Activated CD4-positive, alpha-beta T cell treated with anti-CD3 and anti-CD28 coated beads, Interleukin-2, amount 10 ng/mL, durations not matched to agents 7 days and 5 days (primary cell): ENCODE results near the gene SMARCAL1. TPM values are rescaled to one million over a fixed set of nuclear protein-coding genes. Genes with fewer than 3 reads are reported as not detected.

Experiments used
- CTCF ChIA-PET: fragments of 350-600 bp; sonication (Branson Sonifier 250); formaldehyde crosslinking; loops from one replicate; lab custom pipeline; 2021; ENCODE audit warnings: antibody characterized with exemption; lab: Charles Lee
- POLR2A ChIA-PET: fragments of 350-600 bp; sonication (Branson Sonifier 250); formaldehyde crosslinking; loops from one replicate; lab custom pipeline; 2021; ENCODE audit warnings: antibody characterized with exemption; lab: Charles Lee
- DNase-seq: peaks from one replicate; pipeline ENCODE4 v3.0.0-alpha.2; 2020
- H3K27ac Mint-ChIP-seq: one replicate; pipeline ENCODE4 v1.8.0; 2021; ENCODE audit warnings: mild to moderate bottlenecking, moderate library complexity, mixed read lengths
- H3K27me3 Mint-ChIP-seq: one replicate; pipeline ENCODE4 v1.8.0; 2021; ENCODE audit warnings: mixed read lengths
- H3K36me3 Mint-ChIP-seq: one replicate; pipeline ENCODE4 v1.8.0; 2021; ENCODE audit warnings: low read depth, mixed read lengths
- H3K4me1 Mint-ChIP-seq: one replicate; pipeline ENCODE4 v1.8.0; 2021; ENCODE audit warnings: mixed read lengths
- H3K4me3 Mint-ChIP-seq: one replicate; pipeline ENCODE4 v1.8.0; 2021; ENCODE audit warnings: mild to moderate bottlenecking, moderate library complexity, mixed read lengths
- H3K9me3 Mint-ChIP-seq: one replicate; pipeline ENCODE4 v1.8.0; 2021; ENCODE audit warnings: mixed read lengths
- total RNA-seq, 2 experiments: library from RNA; stranded (reverse); gene quantifications; one replicate each; pipeline ENCODE4 v1.2.3, GENCODE V29; 2021

The SMARCAL1 gene
- total RNA-seq, 2 experiments from 2014 or later = 27.5 to 28.7 TPM

- CTCF ChIA-PET = interaction anchor here (1.4 to 1.8 kb wide), 2 partner anchors 11 to 13 kb away, joined by 3 read pairs; no protein-coding TSS in a partner anchor
- DNase-seq = no peak
Measured at GRCh38 chr2:216446343-216446742, 34.1 kb downstream of the SMARCAL1 start.

GRCh38 chr2:216447293-216447692, 35.0 kb downstream of the SMARCAL1 start:
- H3K36me3 Mint-ChIP-seq = peaks cover 71% of the 10 kb centered on the region
- H3K4me1 Mint-ChIP-seq = no peaks in the 10 kb centered on the region
- H3K4me3 Mint-ChIP-seq = no peak overlapping the region
- CTCF ChIA-PET = interaction anchor here (0.5 to 1.8 kb wide), 2 partner anchors 12 to 130 kb away, joined by 3 to 4 read pairs; no protein-coding TSS in a partner anchor
- POLR2A ChIA-PET = no interaction called here
- H3K9me3 Mint-ChIP-seq = peaks cover 5% of the 10 kb centered on the region
- DNase-seq = no peak
- no peak overlapping the region for H3K27ac Mint-ChIP-seq
- no peaks in the 10 kb centered on the region for H3K27me3 Mint-ChIP-seq

More at GRCh38 chr2:216446343-216446742, 34.1 kb downstream of the SMARCAL1 start:
- no peak overlapping the region for H3K27ac Mint-ChIP-seq
- no peaks in the 10 kb centered on the region for H3K4me1 Mint-ChIP-seq
- H3K4me3 Mint-ChIP-seq = no peak overlapping the region
- peaks cover 5% of the 10 kb centered on the region for H3K9me3 Mint-ChIP-seq
- H3K27me3 Mint-ChIP-seq = no peaks in the 10 kb centered on the region
- POLR2A ChIA-PET = no interaction called here
- peaks cover 64% of the 10 kb centered on the region for H3K36me3 Mint-ChIP-seq

- no peak overlapping the region for H3K27ac Mint-ChIP-seq
- H3K36me3 Mint-ChIP-seq = peaks cover 72% of the 10 kb centered on the region
- no peaks in the 10 kb centered on the region for H3K4me1 Mint-ChIP-seq
- peaks cover 5% of the 10 kb centered on the region for H3K9me3 Mint-ChIP-seq
- H3K4me3 Mint-ChIP-seq = no peak overlapping the region
- ChIA-PET POLR2A (no interaction called here), CTCF (interaction anchor here (0.6 to 0.8 kb wide), 3 partner anchors 71 to 1972 kb away, joined by 3 to 4 read pairs (median 3); no protein-coding TSS in a partner anchor)
- DNase-seq = no peak
- no peaks in the 10 kb centered on the region for H3K27me3 Mint-ChIP-seq
Measured at GRCh38 chr2:216448829-216449228, 36.5 kb downstream of the SMARCAL1 start.

GRCh38 chr2:216450346-216450745, 38.1 kb downstream of the SMARCAL1 start:
- Mint-ChIP-seq H3K36me3 (peaks cover 80% of the 10 kb centered on the region), H3K27ac (no peak overlapping the region), H3K9me3 (peaks cover 5% of the 10 kb centered on the region), H3K4me1 (no peaks in the 10 kb centered on the region), H3K27me3 (no peaks in the 10 kb centered on the region), H3K4me3 (no peak overlapping the region)
- CTCF ChIA-PET = interaction anchor here (1.2 kb wide), 1 partner anchor 50 kb away, joined by 3 read pairs; no protein-coding TSS in a partner anchor
- DNase-seq = no peak
- POLR2A ChIA-PET = no interaction called here

GRCh38 chr2:216450784-216451183, 38.5 kb downstream of the SMARCAL1 start:
- ChIA-PET CTCF (no interaction called here), POLR2A (no interaction called here)
- DNase-seq = no peak
- Mint-ChIP-seq H3K36me3 (peaks cover 83% of the 10 kb centered on the region), H3K4me1 (no peaks in the 10 kb centered on the region), H3K27ac (no peak overlapping the region), H3K27me3 (no peaks in the 10 kb centered on the region), H3K9me3 (peaks cover 5% of the 10 kb centered on the region), H3K4me3 (no peak overlapping the region)

- no peaks in the 10 kb centered on the region for H3K27me3 Mint-ChIP-seq
- no peak overlapping the region for H3K27ac Mint-ChIP-seq
- no peaks in the 10 kb centered on the region for H3K4me1 Mint-ChIP-seq
- DNase-seq = no peak
- no peaks in the 10 kb centered on the region for H3K9me3 Mint-ChIP-seq
- no peak overlapping the region for H3K4me3 Mint-ChIP-seq
- peaks cover 64% of the 10 kb centered on the region for H3K36me3 Mint-ChIP-seq
- POLR2A ChIA-PET = no interaction called here
- CTCF ChIA-PET = no interaction called here
Measured at GRCh38 chr2:216453955-216454614, 41.8 kb downstream of the SMARCAL1 start.

- H3K9me3 Mint-ChIP-seq = no peaks in the 10 kb centered on the region
- ChIA-PET CTCF (no interaction called here), POLR2A (no interaction called here)
- H3K36me3 Mint-ChIP-seq = peaks cover 9% of the 10 kb centered on the region
- H3K4me1 Mint-ChIP-seq = no peaks in the 10 kb centered on the region
- H3K4me3 Mint-ChIP-seq = no peak overlapping the region
- no peak overlapping the region for H3K27ac Mint-ChIP-seq
- H3K27me3 Mint-ChIP-seq = no peaks in the 10 kb centered on the region
- no peak for DNase-seq
Measured at GRCh38 chr2:216463148-216463547, 50.9 kb downstream of the SMARCAL1 start.

GRCh38 chr2:216464104-216464720, 51.9 kb downstream of the SMARCAL1 start:
- H3K4me3 Mint-ChIP-seq = no peak overlapping the region
- H3K9me3 Mint-ChIP-seq = no peaks in the 10 kb centered on the region
- DNase-seq = no peak
- ChIA-PET POLR2A (no interaction called here), CTCF (interaction anchor here (0.6 kb wide), 1 partner anchor 855 kb away, joined by 3 read pairs; no protein-coding TSS in a partner anchor)
- peaks cover 12% of the 10 kb centered on the region for H3K36me3 Mint-ChIP-seq
- H3K27me3 Mint-ChIP-seq = no peaks in the 10 kb centered on the region
- H3K27ac Mint-ChIP-seq = no peak overlapping the region
- H3K4me1 Mint-ChIP-seq = no peaks in the 10 kb centered on the region

- DNase-seq = no peak
- POLR2A ChIA-PET = no interaction called here
- no peaks in the 10 kb centered on the region for H3K4me1 Mint-ChIP-seq
Measured at GRCh38 chr2:216465579-216466195, 53.4 kb downstream of the SMARCAL1 start.

GRCh38 chr2:216467845-216468244, 55.6 kb downstream of the SMARCAL1 start:
- ChIA-PET POLR2A (no interaction called here), CTCF (interaction anchor here (0.7 kb wide), 1 partner anchor 506 kb away, joined by 4 read pairs; no protein-coding TSS in a partner anchor)
- Mint-ChIP-seq H3K9me3 (no peaks in the 10 kb centered on the region), H3K36me3 (peaks cover 18% of the 10 kb centered on the region), H3K27me3 (no peaks in the 10 kb centered on the region), H3K4me3 (no peak overlapping the region), H3K4me1 (no peaks in the 10 kb centered on the region), H3K27ac (no peak overlapping the region)
- no peak for DNase-seq

More at GRCh38 chr2:216465579-216466195, 53.4 kb downstream of the SMARCAL1 start:
- CTCF ChIA-PET = interaction anchor here (1.0 kb wide), 1 partner anchor 22 kb away, joined by 4 read pairs; no protein-coding TSS in a partner anchor
- H3K27me3 Mint-ChIP-seq = no peaks in the 10 kb centered on the region
- H3K4me3 Mint-ChIP-seq = no peak overlapping the region
- no peak overlapping the region for H3K27ac Mint-ChIP-seq
- H3K36me3 Mint-ChIP-seq = peaks cover 14% of the 10 kb centered on the region
- H3K9me3 Mint-ChIP-seq = no peaks in the 10 kb centered on the region

GRCh38 chr2:216469661-216470060, 57.4 kb downstream of the SMARCAL1 start:
- Mint-ChIP-seq H3K9me3 (no peaks in the 10 kb centered on the region), H3K27ac (no peak overlapping the region), H3K36me3 (peaks cover 18% of the 10 kb centered on the region), H3K4me1 (peaks cover 3% of the 10 kb centered on the region), H3K4me3 (no peak overlapping the region), H3K27me3 (no peaks in the 10 kb centered on the region)
- no peak for DNase-seq
- POLR2A ChIA-PET = interaction anchor here (0.6 kb wide), 1 partner anchor 29 kb away, joined by 4 read pairs; the partner anchor contains the start of gene RPL37A
- CTCF ChIA-PET = no interaction called here

- Mint-ChIP-seq H3K4me3 (no peak overlapping the region), H3K36me3 (peaks cover 35% of the 10 kb centered on the region), H3K4me1 (peaks cover 18% of the 10 kb centered on the region), H3K9me3 (no peaks in the 10 kb centered on the region), H3K27ac (no peak overlapping the region), H3K27me3 (no peaks in the 10 kb centered on the region)
- DNase-seq = no peak
- CTCF ChIA-PET = no interaction called here
- POLR2A ChIA-PET = no interaction called here
Measured at GRCh38 chr2:216473187-216473586, 60.9 kb downstream of the SMARCAL1 start.
